GM21367 (cell line): ENCODE measurements around the gene CDH2.

Experiments used
- ATAC-seq: cut with Tn5 transposase; IDR thresholded peaks from one replicate; pipeline ENCODE4 v1.9.1; 2021; ENCODE audit not compliant: unreplicated experiment

Gene CDH2

GRCh38 chr18:28171837-28172236 is 5.1 kb downstream of the CDH2 start:
- ATAC-seq = no peak

GRCh38 chr18:28168725-28169124 is 8.2 kb downstream of the CDH2 start:
- no peak for ATAC-seq

- ATAC-seq = no peak
Observed at GRCh38 chr18:28167835-28168349, 9.0 kb downstream of the CDH2 start.

- no peak for ATAC-seq
Observed at GRCh38 chr18:28164771-28165483, 12.0 kb downstream of the CDH2 start.

- no peak for ATAC-seq
Observed at GRCh38 chr18:28163201-28163775, 13.6 kb downstream of the CDH2 start.

- ATAC-seq = no peak
Observed at GRCh38 chr18:28161608-28162599, 15.0 kb downstream of the CDH2 start.

GRCh38 chr18:28159055-28159454 is 17.9 kb downstream of the CDH2 start:
- ATAC-seq = no peak

- ATAC-seq = no peak
Observed at GRCh38 chr18:28158083-28158581, 18.8 kb downstream of the CDH2 start.

GRCh38 chr18:28153485-28154065 is 23.4 kb downstream of the CDH2 start:
- no peak for ATAC-seq

GRCh38 chr18:28152754-28153153 is 24.2 kb downstream of the CDH2 start:
- ATAC-seq = no peak

- no peak for ATAC-seq
Observed at GRCh38 chr18:28152354-28152753, 24.6 kb downstream of the CDH2 start.

GRCh38 chr18:28151434-28151833 is 25.5 kb downstream of the CDH2 start:
- no peak for ATAC-seq

GRCh38 chr18:28150925-28151324 is 26.0 kb downstream of the CDH2 start:
- ATAC-seq = no peak

- ATAC-seq = no peak
Observed at GRCh38 chr18:28149810-28150420, 27.0 kb downstream of the CDH2 start.

GRCh38 chr18:28147674-28148171 is 29.2 kb downstream of the CDH2 start:
- ATAC-seq = no peak

- no peak for ATAC-seq
Observed at GRCh38 chr18:28143725-28144124, 33.2 kb downstream of the CDH2 start.

- no peak for ATAC-seq
Observed at GRCh38 chr18:28138816-28139215, 38.1 kb downstream of the CDH2 start.

GRCh38 chr18:28136071-28136470 is 40.9 kb downstream of the CDH2 start:
- no peak for ATAC-seq

GRCh38 chr18:28134774-28135173 is 42.2 kb downstream of the CDH2 start:
- ATAC-seq = no peak

GRCh38 chr18:28132084-28132483 is 44.8 kb downstream of the CDH2 start:
- ATAC-seq = no peak
